AG09319 (cell line): ENCODE results near the gene DR1.
"Not testable (repeated sequence)": the region's sequence is repeated elsewhere in the genome, so short reads cannot be mapped to it uniquely, and the experiment has no call there.

Experiments used
- DNase-seq: peaks from one replicate; pipeline ENCODE4 v3.0.0-alpha.2; 2010; ENCODE audit warnings: low read depth; ENCODE audit errors: extremely low read depth
- TF ChIP-seq, protein P1 (sequence below): IDR thresholded peaks from 2 replicates; pipeline ENCODE4 v1.5.1; 2011; ENCODE audit warnings: low read depth, mild to moderate bottlenecking, inconsistent platforms, low read length, moderate library complexity

DR1 gene

DNA sequence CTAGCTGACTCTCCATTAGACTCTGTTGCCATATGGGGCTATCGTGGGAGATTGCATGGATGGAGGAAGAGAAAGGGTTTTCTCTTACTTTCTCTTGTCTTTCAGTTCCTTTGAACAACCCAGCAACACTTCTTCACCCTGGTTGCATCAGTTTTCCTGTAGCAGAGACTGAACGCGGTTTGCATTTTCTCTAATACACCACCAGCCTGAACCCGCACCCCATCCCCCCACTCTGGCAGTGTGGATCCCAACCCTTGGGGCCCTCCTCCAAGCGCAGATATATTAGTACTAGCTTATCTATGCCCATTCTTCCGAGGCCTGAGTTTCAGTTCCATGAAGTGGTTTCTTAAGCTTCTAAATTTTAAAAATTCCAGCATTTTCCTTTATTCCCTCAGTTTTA lies 12.6 kb downstream of the DR1 start:
- TF ChIP-seq, protein P1, sequence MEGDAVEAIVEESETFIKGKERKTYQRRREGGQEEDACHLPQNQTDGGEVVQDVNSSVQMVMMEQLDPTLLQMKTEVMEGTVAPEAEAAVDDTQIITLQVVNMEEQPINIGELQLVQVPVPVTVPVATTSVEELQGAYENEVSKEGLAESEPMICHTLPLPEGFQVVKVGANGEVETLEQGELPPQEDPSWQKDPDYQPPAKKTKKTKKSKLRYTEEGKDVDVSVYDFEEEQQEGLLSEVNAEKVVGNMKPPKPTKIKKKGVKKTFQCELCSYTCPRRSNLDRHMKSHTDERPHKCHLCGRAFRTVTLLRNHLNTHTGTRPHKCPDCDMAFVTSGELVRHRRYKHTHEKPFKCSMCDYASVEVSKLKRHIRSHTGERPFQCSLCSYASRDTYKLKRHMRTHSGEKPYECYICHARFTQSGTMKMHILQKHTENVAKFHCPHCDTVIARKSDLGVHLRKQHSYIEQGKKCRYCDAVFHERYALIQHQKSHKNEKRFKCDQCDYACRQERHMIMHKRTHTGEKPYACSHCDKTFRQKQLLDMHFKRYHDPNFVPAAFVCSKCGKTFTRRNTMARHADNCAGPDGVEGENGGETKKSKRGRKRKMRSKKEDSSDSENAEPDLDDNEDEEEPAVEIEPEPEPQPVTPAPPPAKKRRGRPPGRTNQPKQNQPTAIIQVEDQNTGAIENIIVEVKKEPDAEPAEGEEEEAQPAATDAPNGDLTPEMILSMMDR, result no peak
- DNase-seq, result no peak

DNA sequence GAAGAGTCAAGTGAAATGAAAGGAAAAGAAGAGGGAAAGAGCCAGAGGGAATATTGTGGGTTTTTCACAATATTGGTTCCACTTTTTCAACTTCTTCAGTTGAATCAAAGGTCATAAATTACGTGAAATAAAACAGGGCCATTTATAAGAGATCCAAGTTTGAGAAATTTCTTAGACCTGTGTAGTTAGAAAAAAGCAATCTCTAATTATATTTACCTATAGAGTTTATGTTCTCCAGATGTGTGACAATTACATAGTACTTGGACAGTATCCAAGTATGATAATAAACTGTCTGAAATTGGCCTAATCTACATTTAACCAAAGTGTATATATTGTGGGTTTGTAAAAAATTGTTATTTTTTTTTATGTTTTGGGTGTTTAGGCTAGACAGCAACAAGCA lies 14.4 kb downstream of the DR1 start:
- DNase-seq, result no peak
- TF ChIP-seq, protein P1, result no peak

DNA sequence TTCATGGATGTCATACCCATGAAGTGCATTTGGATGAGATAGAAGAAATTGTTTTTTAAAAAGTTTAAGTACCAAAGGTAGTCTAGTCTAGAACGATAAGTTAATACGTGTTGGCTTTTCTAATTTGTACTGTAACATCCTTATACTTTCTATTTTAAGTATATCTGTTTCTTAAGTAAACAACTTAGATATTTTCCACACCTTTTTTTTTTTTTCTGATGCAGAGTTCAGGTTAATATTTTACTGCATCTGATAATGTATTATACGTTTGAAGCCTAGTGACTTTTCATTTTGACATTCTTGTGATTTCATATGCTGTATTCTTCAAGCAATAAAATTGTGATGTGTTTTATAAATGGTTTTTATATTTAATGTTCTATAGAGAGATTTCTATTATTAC lies 16.5 kb downstream of the DR1 start:
- DNase-seq, result no peak
- TF ChIP-seq, protein P1, result no peak

DNA sequence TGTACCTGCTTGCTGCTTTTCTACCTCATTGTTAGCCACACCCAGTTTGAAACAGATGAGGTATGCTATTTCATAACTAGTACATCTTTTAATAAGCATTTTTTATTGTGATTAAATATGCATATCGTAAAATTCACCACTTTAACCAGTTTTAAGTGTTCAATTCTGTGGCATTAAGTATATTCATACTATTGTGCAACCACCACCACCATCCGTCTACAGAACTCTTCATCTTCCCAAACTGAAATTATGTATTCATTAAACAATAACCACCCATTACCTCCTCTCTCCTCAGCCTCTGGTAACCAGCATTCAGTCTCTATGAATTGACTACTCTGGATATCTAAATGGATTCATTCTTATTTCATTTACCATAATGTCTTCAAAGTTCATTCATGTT lies 20.1 kb downstream of the DR1 start:
- no peak for DNase-seq
- TF ChIP-seq, protein P1, result no peak

DNA sequence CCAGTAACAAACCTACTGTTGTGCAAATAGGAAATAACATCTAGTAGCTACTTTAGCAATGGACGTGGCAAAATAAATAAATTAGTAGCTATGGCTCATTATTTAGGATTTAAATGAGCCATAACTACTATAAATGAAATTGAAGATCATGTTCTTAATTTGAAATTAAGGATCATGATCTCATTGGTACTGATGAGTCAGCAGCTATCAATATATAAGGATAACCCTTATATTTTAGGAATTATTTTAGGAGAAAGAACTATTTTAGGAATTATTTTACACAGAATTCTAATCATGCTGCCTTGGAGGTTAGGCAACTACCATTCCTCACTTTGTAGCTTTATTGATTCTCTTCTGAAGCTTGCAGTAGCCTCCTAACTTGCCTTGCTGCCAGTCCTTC lies 24.0 kb downstream of the DR1 start:
- TF ChIP-seq, protein P1, result no peak
- no peak for DNase-seq

DNA sequence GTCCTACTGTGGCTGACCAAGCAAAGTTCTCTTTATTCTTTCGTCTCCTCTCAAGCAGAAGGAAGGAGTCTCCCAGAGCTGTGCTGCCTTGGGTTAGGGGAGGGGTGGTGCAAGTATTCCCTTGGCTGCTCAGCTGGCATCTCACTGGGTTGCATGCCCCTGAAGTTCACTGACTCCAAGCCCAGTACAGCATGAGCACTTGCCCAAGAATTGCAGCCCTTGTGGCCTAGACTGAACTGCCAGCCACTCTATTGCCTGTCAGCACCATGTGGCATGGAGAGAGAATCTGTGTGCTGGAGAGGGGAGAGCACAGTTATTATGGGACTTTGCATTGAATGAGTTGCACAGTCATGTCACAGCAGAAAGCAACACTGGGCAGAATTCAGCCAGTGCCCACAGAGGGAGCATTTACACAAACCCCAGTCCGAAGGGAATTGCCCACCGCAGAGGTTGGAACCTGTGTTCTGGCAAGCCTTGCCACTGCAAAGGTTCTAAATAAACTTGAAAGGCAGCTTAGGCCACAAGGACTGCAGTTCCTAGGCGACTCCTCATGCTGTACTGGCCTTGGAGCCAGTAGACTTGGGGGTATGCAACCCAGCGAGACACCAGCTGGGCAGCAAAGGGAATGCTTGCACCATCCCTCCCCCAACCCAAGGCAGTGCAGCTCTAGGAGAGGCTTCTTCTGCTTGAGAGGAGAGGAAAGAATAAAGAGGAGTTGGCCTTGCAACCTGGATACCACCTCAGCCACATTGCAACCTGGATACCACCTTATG lies 28.8 kb downstream of the DR1 start:
- no peak for DNase-seq
- TF ChIP-seq, protein P1, result no peak

DNA sequence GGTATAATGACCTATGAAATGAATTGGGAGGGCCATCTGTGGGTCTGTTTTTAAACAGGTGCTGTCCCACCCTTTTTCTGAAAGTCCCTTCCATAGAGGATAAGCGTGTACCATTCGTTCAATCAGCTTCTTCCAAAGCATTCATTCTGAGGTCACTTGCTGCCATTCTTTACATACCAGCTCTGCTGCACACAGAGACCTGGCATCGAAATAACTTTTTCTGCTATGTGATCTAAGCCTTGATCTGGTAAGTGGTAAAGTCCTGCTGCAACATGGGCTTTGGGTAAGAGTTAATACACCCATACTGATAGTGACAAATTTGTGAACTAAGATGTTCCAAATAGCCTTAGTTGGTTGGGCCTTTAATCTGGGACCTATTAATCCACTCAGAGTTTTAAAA lies 38.9 kb downstream of the DR1 start:
- TF ChIP-seq, protein P1, result no peak
- DNase-seq, result no peak

DNA sequence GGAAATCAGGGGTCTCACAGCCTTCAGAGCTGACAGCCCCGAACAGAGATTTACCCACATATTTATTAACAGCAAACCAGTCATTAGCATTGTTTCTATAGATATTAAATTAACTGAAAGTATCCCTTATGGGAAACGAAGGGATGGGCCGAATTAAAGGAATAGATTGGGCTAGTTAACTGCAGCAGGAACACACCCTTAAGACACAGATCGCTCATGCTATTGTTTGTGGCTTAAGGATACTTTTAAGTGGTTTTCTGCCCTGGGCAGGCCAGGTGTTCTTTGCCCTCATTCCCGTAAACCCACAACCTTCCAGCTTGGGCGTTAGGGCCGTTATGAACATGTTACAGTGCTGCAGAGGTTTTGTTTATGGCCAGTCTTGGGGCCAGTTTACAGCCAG lies 40.6 kb downstream of the DR1 start:
- not testable (repeated sequence) for DNase-seq
